ENCODE data around the gene RAPGEF3.

GRCh38 chr12:47736877-47737676, 21.6 kb downstream of the RAPGEF3 start:
- TF ChIP-seq CTCF (IDR thresholded peaks at IDR 0.05; ENCODE audit: low read depth, low read length), result no peak
- TF ChIP-seq MYC (IDR thresholded peaks at IDR 0.05; ENCODE audit: low read depth, low read length), result no peak
- no peak for TF ChIP-seq POLR2A (IDR thresholded peaks at IDR 0.05; ENCODE audit: extremely low read depth, insufficient read length)
